Stimulated activated CD4-positive, alpha-beta T cell treated with anti-CD3 and anti-CD28 coated beads, Interleukin-4, amount 100 ng/mL, for 4 hours (primary cell): Measurements from ENCODE around the gene LRRC14B.

ENCODE experiments used
- DNase-seq, 2 experiments: peaks; one replicate each; pipeline ENCODE4 v3.0.0-alpha.2; 2020

Gene LRRC14B

GRCh38 chr5:191036-191948 is at the start of gene LRRC14B:
Gene LRRC14B, plus strand, starts transcription at chr5:191495. Its CDS starts 44 bp downstream, at chr5:191539.
- DNase-seq, result peak; percentile 4 to 19

- no peak for DNase-seq
Observed at GRCh38 chr5:141761-142160, 49.5 kb upstream of the LRRC14B start.

GRCh38 chr5:142246-142810 is 49.0 kb upstream of the LRRC14B start:
- no peak for DNase-seq

- no peak for DNase-seq
Observed at GRCh38 chr5:143041-143440, 48.3 kb upstream of the LRRC14B start.

GRCh38 chr5:144941-145340 is 46.4 kb upstream of the LRRC14B start:
- DNase-seq, result no peak

GRCh38 chr5:145585-146323 is 45.5 kb upstream of the LRRC14B start:
- no peak for DNase-seq

GRCh38 chr5:147751-148150 is 43.5 kb upstream of the LRRC14B start:
- no peak for DNase-seq

- no peak for DNase-seq
Observed at GRCh38 chr5:149745-150485, 41.4 kb upstream of the LRRC14B start.

- DNase-seq, result no peak
Observed at GRCh38 chr5:150746-151145, 40.5 kb upstream of the LRRC14B start.

GRCh38 chr5:152077-152476 is 39.2 kb upstream of the LRRC14B start:
- DNase-seq, result no peak

- DNase-seq, result no peak
Observed at GRCh38 chr5:153256-153655, 38.0 kb upstream of the LRRC14B start.

- no peak for DNase-seq
Observed at GRCh38 chr5:154236-154635, 37.1 kb upstream of the LRRC14B start.

- DNase-seq, result no peak
Observed at GRCh38 chr5:154826-155225, 36.5 kb upstream of the LRRC14B start.

- no peak for DNase-seq
Observed at GRCh38 chr5:155651-156410, 35.5 kb upstream of the LRRC14B start.

GRCh38 chr5:156411-157072 is 34.8 kb upstream of the LRRC14B start:
- no peak for DNase-seq

- DNase-seq, result no peak
Observed at GRCh38 chr5:157126-157715, 34.1 kb upstream of the LRRC14B start.

GRCh38 chr5:157801-158200 is 33.5 kb upstream of the LRRC14B start:
- no peak for DNase-seq

- no peak for DNase-seq
Observed at GRCh38 chr5:158807-159447, 32.4 kb upstream of the LRRC14B start.

- no peak for DNase-seq
Observed at GRCh38 chr5:159448-160172, 31.7 kb upstream of the LRRC14B start.

GRCh38 chr5:160173-160510 is 31.2 kb upstream of the LRRC14B start:
- DNase-seq, result no peak
